OCI-M1 (cell line): ENCODE results near the gene BABAM1.

Source experiments
- DNase-seq: peaks from one replicate; lab custom pipeline; 2025; lab: John Stamatoyannopoulos, UW

Gene BABAM1

DNA sequence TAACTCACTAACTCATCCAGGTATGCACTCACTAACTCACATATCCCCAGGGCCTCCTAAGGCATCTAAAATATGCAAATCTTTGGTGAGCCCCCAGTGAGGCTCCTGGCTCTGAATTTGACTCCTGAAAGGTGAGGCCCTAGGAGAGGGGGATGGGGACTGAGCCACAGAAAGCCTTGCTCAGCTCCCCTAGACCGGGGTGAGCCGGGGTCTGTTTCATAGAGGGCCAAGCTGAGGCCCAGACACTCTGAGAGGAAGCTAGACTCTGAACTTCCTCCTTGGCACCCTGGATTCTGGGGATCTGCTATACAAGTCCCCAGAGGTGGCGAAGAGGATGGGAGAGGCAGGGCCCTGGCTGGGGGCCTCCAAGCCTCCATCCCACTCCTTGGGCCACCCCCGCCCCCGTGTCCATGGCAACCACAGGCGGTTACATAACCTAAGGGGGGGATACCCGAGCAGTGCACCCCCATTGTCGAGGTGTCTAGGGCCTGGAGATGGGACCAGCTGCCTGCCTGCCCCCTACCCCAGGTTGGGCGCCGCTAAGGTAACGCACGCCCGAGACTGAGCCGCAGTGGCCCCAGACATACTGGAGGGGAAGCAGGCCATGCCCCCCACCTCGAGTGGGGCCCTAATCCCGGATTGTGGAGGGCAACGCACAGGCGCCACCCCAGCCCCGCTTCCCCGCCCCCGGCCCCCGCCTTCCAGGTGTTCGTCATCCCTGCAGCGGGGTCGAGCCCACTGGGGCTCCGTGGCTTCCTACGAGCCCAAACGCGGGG, 35.3 kb downstream of the BABAM1 start:
- DNase-seq = peak; percentile 46

GRCh38 chr19:17303167-17303939, 36.1 kb downstream of the BABAM1 start, which contains the start of gene ABHD8:
Gene ABHD8 (minus strand): TSS chr19:17303425. CDS start chr19:17301616, 1,809 bp downstream.
- DNase-seq = peak; percentile 99

- DNase-seq = no peak
Measured at GRCh38 chr19:17303940-17304267, 36.7 kb downstream of the BABAM1 start.

DNA sequence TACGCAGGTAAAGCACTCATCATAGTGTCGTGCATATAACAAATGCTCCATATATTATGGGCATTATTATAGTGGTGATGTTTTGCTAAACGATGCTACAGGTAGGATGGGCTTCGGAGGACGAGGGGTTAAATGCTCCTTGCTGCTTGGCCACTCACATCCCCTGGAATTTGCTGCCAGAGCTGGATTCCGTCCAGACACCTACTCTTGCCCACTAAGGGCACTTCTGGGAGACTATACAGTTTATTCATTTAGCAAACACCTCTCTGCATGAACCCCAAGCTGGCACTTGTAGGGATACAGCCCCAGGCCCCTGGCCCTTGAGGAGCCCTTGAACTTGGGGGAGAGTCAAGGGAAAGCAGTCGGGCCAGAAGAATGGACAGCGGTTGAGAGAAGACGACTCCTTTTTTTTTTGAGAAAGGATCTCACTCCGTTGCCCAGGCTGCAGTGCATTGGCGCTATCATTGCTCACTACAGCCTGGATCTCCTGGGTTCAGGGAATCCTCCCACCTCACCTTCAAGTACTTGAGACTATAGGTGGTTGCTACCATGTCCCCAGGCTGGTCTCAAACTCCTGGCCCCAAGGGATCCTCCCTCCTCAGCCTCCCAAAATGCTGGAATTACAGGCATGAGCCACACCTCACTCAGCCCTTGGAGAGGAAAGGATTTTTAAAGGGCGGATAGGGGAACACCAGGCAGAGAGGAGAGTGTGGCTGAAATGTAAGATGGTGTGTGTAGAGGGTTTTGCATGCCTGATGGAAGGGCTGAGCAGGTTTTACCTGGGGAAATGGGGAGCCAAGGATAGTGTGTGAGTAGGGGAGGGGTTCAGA, 37.4 kb downstream of the BABAM1 start:
- no peak for DNase-seq

- DNase-seq = no peak
Measured at GRCh38 chr19:17305216-17305516, 37.9 kb downstream of the BABAM1 start.

DNA sequence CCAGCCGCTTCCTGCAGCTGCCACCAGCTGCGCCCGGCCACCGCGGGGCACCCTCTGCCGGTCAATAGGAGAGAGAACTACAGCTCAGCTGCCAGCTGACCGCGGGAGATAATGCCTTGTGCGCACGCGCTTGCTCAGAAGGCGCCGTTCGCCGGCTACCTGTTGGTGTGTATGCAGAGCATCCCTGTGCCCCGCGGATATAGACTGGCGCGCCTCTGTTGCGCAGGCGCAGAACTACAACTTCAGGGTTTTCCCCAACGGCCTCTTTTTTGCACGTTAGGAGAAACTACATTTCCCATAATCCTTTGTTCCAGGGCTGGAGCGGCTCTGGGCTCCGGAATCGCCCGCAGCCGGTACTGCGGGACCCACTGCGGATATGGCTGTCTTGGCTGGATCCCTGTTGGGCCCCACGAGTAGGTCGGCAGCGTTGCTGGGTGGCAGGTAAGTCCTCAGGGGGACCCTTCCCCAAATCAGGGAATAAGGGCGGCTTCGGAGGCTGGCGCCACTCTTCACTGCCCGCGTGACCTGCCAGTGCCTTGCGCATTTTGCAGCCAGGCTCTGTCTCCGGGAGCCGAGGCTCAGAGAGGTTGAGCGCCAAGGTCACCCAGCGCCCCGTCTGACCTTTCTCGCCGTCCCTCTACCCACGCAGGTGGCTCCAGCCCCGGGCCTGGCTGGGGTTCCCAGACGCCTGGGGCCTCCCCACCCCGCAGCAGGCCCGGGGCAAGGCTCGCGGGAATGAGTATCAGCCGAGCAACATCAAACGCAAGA, 38.5 kb downstream of the BABAM1 start, which contains the start of gene MRPL34:
TSS of gene MRPL34 (plus strand) at position 356 of the 768 bp plus-strand sequence. CDS start at position 377, 21 bp downstream.
- peak; percentile 100 for DNase-seq

DNA sequence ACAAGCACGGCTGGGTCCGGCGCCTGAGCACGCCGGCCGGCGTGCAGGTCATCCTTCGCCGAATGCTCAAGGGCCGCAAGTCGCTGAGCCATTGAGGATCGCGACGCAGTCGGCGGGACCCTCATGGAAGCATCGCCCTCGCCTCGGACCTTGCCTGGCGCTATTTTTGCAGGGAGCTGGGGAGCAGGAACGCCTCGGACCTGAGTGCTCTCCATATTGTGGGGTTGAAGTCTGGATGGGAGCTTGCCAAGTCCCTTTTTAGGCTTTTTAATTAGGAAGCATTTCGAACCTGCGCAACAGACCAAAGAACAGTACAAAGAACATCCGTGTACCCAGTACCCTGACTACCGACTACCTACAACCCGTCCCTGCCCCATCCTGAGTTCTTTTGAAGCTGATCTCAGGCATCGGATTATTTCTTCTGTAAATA, 39.1 kb downstream of the BABAM1 start:
- peak; percentile 80 for DNase-seq

DNA sequence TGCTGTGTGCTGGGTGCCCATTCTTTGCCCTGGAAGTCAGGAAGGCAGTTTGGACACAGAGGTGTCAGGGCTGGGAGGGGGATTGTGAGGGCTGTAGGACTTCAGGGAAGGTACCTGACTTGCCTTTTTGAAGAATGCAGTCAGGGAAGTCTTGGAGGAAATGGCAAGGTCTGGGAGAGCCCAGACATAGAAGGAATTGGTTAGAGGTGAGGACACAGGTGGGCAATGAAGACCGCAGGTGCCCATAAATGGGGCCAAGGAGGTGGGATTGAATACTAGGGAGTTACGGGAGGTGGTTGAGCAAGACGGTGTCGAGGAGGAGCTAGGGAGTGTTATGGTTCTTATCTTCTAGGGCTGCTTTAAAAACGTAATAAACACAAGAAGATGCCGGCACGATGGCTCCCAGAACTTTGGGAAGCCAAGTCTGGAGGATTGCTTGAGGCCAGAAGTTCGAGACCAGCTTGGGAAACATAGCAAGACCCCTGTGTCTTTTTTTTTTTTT, 40.7 kb downstream of the BABAM1 start:
- DNase-seq = no peak

DNA sequence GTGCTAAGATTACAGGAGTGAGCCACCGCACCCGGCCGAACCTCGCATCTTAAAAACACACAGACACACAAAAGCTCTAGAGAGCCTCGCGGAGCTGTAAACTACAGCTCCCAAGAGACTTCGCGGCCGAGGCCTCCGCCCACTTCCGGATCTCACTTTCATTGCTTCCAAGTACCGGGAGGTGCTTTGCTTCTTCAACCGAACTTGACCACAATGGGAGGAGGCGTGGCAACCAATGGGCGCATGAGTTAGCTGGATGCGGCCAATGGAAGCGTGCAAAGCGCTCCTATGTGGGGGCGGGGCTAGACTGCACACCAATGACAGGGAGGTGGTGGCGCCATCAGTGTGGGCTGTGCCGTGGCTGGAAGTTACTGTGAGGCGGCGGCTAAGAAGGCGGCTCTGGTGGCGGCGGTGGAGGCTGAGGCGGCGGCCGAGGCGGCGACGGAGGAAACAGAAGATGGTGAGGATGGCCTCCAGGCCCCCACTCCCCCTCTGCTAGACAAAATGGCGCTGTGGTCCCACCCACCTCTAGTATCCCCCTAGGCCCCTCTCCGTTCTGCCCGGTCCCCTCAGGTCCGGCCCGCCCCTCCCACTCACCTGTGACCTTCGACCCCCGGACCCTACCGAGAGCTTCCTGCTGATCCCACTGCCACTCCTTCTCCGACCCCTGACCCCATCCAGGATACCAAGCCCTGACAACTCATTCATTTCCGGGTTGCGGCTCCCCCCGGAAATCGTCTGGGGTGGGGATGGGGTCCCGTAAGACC, 42.1 kb downstream of the BABAM1 start, which contains the start of gene DDA1:
TSS of gene DDA1 (plus strand) at position 366 of the 767 bp plus-strand sequence. CDS start at position 458, 92 bp downstream.
- peak; percentile 100 for DNase-seq

GRCh38 chr19:17309965-17310461, 42.8 kb downstream of the BABAM1 start:
- peak; percentile 74 for DNase-seq

- DNase-seq = no peak
Measured at GRCh38 chr19:17311455-17312188, 44.4 kb downstream of the BABAM1 start.

DNA sequence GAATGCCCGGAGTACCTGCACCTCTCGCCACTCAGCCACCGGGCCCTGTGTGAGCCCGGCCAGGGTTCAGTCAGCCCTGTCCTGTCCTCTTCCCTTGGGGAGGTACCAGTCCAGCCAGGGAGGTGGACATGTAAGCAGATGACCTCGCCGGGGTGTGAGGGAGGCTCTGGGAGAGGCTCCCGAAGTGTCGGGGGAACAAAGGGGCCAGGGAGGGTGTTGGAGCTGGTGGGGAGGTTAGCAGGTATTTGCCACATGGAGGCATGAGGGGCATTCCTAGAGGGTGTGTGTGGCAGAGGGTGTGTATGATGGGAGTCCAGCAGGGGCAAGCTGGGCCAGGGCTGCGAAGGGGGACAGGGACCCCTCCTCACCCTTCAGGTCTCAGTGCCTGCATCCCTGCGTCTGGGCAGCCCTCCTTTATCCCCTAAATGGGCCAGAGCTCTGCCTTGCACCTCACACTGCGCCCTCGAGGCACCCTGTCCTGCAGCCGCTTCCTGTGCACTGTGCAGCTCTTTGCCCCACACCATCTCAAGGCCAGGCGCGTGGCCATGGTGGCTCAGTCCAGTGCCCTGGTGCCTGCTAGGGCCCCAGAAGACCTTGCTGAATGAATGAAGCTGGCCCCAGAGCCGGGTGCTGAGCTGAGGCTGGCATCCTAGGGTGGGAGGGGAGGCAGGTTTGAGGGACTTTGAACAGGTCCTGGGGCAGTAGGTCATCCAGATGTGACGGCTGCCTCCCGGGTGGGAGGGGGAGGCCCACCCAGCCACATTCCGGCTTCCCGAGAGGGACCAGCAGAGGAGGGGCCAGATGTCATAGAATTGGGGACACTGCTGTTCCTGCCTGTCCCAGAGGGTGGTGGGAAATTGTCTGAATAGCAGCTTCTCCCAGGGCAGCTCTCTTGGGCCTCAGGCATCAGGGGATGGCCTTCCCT, 45.2 kb downstream of the BABAM1 start:
- DNase-seq = no peak

DNA sequence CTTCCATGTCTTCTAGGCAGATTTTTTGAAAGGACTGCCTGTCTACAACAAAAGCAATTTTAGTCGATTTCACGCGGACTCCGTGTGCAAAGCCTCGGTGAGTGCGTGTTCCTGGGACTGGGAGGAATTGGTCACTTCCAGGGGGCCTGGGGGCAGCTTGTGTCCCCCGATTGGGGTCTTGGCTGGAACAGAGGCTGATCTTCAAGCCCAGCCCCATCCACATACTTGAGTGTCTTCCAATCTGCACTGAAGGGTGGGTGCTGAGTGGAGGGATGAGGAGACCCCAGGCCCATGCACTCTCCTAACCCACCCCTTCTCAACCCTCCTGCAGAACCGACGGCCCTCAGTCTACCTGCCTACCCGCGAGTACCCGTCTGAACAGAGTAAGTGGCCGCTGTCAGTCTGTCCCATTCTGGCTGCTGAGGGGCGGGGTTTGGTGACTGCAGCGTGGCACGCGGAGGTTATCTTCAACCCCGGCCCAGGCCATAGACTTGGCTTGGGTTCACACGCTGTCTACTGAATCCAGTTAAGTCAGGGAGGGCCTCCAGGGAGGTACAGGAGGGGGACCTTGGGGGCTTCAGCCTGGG, 46.9 kb downstream of the BABAM1 start:
- no peak for DNase-seq

DNA sequence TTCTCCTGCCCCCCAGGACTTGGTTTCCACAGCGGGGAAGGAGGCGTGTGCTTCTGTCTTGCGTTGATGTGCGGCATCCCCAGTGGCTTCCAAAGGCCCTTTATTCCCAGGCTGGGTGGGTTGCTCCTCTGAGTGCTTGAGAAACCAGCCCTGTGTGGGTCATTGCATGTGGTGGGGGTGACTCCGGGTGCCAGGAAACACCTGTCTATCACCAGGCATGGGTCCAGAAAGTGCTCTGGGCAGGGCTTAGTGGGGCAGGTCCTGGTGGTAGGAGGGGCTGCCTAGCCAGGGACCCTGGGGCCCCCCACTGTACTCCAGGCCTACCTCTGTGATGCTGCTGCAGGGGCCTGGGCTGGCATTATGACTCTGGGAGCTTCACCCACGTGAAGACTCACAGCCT, 51.7 kb downstream of the BABAM1 start:
- DNase-seq = no peak

GRCh38 chr19:17319473-17320238, 52.4 kb downstream of the BABAM1 start:
- no peak for DNase-seq

DNA sequence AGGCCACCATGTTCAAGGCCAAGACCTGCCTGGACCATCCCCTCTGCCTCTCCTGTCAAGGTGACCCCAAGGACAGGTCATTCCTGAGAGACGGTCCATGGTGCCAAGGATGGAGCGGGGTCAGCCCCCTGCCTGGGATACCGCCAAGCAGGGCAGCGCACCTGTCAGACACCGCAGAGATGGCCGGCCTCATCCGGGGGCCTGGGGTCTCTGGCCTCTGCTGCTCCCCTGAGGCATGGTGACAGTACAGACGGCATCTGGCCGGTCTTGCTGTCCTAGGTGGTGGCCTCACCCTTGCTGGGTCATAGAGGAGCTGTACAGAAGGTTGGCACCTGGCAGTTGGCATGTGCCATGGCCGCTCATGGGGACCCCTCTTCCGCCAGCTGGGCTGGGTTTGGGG, 53.2 kb downstream of the BABAM1 start:
- no peak for DNase-seq
